T-cell (primary cell): ENCODE measurements around the gene FOXK2. TPM values are rescaled to one million over a fixed set of nuclear protein-coding genes. Genes with fewer than 3 reads are reported as not detected.

ENCODE experiments used
- total RNA-seq, 35 experiments: library from RNA in 6 of 35; stranded (reverse) in 6 of 35; fragments of 120-200 nt in 1 of 35; gene quantifications; one replicate each; pipeline versions ENCODE4 v1.2.1 to v1.2.4 and lab custom pipeline; 2013 to 2026

FOXK2 gene
- total RNA-seq, 5 donors from 2014 or later (not counting 1 experiment from before 2014, with no cell fraction given), result 45.8 to 65.5 (median 61.9) TPM

Other genes starting within 250 kb of the FOXK2 start
- gene CSNK1D, start 246.0 kb upstream of the FOXK2 start, total RNA-seq, result 100 to 1,000 TPM; 177 to 273 (median 194) TPM
- gene CD7, start 202.1 kb upstream of the FOXK2 start, total RNA-seq, result 100 to 1,000 TPM; 104 to 265 (median 135) TPM
- 1 to 10 TPM; 1.3 to 5.1 (median 4.4) TPM for gene SECTM1, start 186.0 kb upstream of the FOXK2 start, total RNA-seq
- not detected for gene TEX19, start 160.5 kb upstream of the FOXK2 start, total RNA-seq
- gene UTS2R, start 148.0 kb upstream of the FOXK2 start, total RNA-seq, result not detected
- 100 to 1,000 TPM in 3 of 5 donors, 10 to 100 TPM in 2; 51.2 to 128 (median 113) TPM for gene HEXD, start 101.4 kb upstream of the FOXK2 start, total RNA-seq
- 10 to 100 TPM; 22.0 to 32.2 (median 29.2) TPM for gene OGFOD3, start 101.1 kb upstream of the FOXK2 start, total RNA-seq
- gene CYBC1, start 69.0 kb upstream of the FOXK2 start, total RNA-seq, result 100 to 1,000 TPM; 148 to 274 (median 262) TPM
- 100 to 1,000 TPM in 3 of 5 donors, 10 to 100 TPM in 2; 85.7 to 113 (median 101) TPM for gene NARF, start 61.0 kb upstream of the FOXK2 start, total RNA-seq
- gene WDR45B, start 128.7 kb downstream of the FOXK2 start, total RNA-seq, result 10 to 100 TPM; 57.3 to 81.5 (median 59.4) TPM
- gene RAB40B, start 179.0 kb downstream of the FOXK2 start, total RNA-seq, result 1 to 10 TPM; 4.4 to 8.7 (median 7.1) TPM
- gene FN3KRP, start 197.0 kb downstream of the FOXK2 start, total RNA-seq, result 10 to 100 TPM; 29.2 to 49.4 (median 44.3) TPM
- 10 to 100 TPM in 1 of 5 donors, 1 to 10 TPM in 4; 3.2 to 12.2 (median 8.0) TPM for gene FN3K, start 215.9 kb downstream of the FOXK2 start, total RNA-seq
- 100 to 1,000 TPM in 4 of 5 donors, 10 to 100 TPM in 1; 94.4 to 262 (median 223) TPM for gene TBCD, start 232.3 kb downstream of the FOXK2 start, total RNA-seq